Measurements from ENCODE around the gene PRICKLE4. TPM values are rescaled to one million over a fixed set of nuclear protein-coding genes. Genes with fewer than 3 reads are reported as not detected.
A peak's percentile ranks its signal among the peaks of the same experiment; 100 is the strongest.

Gene PRICKLE4
- total and polyA plus RNA-seq, 2 of the 13 experiments (the other 11 are each of a cell fraction or from before 2014, with no cell fraction given), result 0.92 to 1.2 TPM

- TF ChIP-seq SIX4 (CRISPR knock-in tag; IDR thresholded peaks at IDR 0.05) (no peak), ISL2 (CRISPR knock-in tag; IDR thresholded peaks at IDR 0.05) (peak; percentile 58; the same call in 1 of the 2 replicates), ZNF782 (CRISPR knock-in tag; IDR thresholded peaks at IDR 0.05; ENCODE audit: borderline replicate concordance) (no peak), MTA3 (CRISPR knock-in tag; IDR thresholded peaks at IDR 0.05) (no peak), ZNF543 (CRISPR knock-in tag; IDR thresholded peaks at IDR 0.05) (no peak), ZSCAN12 (CRISPR knock-in tag; IDR thresholded peaks at IDR 0.05) (no peak), ZNF850 (CRISPR knock-in tag; conservative IDR thresholded peaks at IDR 0.05) (no peak), ONECUT2 (CRISPR knock-in tag; IDR thresholded peaks at IDR 0.05) (no peak), THAP11 (CRISPR knock-in tag; IDR thresholded peaks at IDR 0.05) (peak; percentile 63), ZNF562 (CRISPR knock-in tag; IDR thresholded peaks at IDR 0.05; ENCODE audit: borderline replicate concordance) (no peak), ZNF296 (CRISPR knock-in tag; conservative IDR thresholded peaks at IDR 0.05) (no peak), MXD1 (CRISPR knock-in tag; IDR thresholded peaks at IDR 0.05) (no peak), ZNF7 (CRISPR knock-in tag; IDR thresholded peaks at IDR 0.05) (no peak), MATR3 (CRISPR knock-in tag; IDR thresholded peaks at IDR 0.05) (no peak), SMARCE1 (IDR thresholded peaks at IDR 0.05; ENCODE audit: borderline replicate concordance) (no peak), HIC2 (CRISPR knock-in tag; IDR thresholded peaks at IDR 0.05; ENCODE audit: low read depth) (peak; percentile 96)
- TF ChIP-seq, protein P1, sequence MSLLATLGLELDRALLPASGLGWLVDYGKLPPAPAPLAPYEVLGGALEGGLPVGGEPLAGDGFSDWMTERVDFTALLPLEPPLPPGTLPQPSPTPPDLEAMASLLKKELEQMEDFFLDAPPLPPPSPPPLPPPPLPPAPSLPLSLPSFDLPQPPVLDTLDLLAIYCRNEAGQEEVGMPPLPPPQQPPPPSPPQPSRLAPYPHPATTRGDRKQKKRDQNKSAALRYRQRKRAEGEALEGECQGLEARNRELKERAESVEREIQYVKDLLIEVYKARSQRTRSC (CRISPR knock-in tag; IDR thresholded peaks at IDR 0.05; ENCODE audit: low read depth), result no peak
- TF ChIP-seq, protein P2, sequence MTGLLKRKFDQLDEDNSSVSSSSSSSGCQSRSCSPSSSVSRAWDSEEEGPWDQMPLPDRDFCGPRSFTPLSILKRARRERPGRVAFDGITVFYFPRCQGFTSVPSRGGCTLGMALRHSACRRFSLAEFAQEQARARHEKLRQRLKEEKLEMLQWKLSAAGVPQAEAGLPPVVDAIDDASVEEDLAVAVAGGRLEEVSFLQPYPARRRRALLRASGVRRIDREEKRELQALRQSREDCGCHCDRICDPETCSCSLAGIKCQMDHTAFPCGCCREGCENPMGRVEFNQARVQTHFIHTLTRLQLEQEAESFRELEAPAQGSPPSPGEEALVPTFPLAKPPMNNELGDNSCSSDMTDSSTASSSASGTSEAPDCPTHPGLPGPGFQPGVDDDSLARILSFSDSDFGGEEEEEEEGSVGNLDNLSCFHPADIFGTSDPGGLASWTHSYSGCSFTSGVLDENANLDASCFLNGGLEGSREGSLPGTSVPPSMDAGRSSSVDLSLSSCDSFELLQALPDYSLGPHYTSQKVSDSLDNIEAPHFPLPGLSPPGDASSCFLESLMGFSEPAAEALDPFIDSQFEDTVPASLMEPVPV (CRISPR knock-in tag; IDR thresholded peaks at IDR 0.05), result no peak
- TF ChIP-seq, protein P3, sequence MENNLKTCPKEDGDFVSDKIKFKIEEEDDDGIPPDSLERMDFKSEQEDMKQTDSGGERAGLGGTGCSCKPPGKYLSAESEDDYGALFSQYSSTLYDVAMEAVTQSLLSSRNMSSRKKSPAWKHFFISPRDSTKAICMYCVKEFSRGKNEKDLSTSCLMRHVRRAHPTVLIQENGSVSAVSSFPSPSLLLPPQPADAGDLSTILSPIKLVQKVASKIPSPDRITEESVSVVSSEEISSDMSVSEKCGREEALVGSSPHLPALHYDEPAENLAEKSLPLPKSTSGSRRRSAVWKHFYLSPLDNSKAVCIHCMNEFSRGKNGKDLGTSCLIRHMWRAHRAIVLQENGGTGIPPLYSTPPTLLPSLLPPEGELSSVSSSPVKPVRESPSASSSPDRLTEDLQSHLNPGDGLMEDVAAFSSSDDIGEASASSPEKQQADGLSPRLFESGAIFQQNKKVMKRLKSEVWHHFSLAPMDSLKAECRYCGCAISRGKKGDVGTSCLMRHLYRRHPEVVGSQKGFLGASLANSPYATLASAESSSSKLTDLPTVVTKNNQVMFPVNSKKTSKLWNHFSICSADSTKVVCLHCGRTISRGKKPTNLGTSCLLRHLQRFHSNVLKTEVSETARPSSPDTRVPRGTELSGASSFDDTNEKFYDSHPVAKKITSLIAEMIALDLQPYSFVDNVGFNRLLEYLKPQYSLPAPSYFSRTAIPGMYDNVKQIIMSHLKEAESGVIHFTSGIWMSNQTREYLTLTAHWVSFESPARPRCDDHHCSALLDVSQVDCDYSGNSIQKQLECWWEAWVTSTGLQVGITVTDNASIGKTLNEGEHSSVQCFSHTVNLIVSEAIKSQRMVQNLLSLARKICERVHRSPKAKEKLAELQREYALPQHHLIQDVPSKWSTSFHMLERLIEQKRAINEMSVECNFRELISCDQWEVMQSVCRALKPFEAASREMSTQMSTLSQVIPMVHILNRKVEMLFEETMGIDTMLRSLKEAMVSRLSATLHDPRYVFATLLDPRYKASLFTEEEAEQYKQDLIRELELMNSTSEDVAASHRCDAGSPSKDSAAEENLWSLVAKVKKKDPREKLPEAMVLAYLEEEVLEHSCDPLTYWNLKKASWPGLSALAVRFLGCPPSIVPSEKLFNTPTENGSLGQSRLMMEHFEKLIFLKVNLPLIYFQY (CRISPR knock-in tag; IDR thresholded peaks at IDR 0.05; ENCODE audit: borderline replicate concordance), result no peak
- TF ChIP-seq, protein P4, sequence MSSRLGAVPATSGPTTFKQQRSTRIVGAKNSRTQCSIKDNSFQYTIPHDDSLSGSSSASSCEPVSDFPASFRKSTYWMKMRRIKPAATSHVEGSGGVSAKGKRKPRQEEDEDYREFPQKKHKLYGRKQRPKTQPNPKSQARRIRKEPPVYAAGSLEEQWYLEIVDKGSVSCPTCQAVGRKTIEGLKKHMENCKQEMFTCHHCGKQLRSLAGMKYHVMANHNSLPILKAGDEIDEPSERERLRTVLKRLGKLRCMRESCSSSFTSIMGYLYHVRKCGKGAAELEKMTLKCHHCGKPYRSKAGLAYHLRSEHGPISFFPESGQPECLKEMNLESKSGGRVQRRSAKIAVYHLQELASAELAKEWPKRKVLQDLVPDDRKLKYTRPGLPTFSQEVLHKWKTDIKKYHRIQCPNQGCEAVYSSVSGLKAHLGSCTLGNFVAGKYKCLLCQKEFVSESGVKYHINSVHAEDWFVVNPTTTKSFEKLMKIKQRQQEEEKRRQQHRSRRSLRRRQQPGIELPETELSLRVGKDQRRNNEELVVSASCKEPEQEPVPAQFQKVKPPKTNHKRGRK (CRISPR knock-in tag; IDR thresholded peaks at IDR 0.05), result no peak
Measured at GRCh38 chr6:41768545-41769308, 11.9 kb upstream of the PRICKLE4 start (continued).

Data from HepG2 (cell line).